Globus pallidus (tissue), 1 donor: Measurements from ENCODE around the gene PTPRN2.
A peak's percentile ranks its signal among the peaks of the same experiment; 100 is the strongest.
"Not testable (repeated sequence)": the region's sequence is repeated elsewhere in the genome, so short reads cannot be mapped to it uniquely, and the experiment has no call there.

Experiments
- DNase-seq: peaks from one replicate; pipeline ENCODE4 v3.0.0-alpha.2; 2015; ENCODE audit warnings: low spot score

The PTPRN2 gene

DNA sequence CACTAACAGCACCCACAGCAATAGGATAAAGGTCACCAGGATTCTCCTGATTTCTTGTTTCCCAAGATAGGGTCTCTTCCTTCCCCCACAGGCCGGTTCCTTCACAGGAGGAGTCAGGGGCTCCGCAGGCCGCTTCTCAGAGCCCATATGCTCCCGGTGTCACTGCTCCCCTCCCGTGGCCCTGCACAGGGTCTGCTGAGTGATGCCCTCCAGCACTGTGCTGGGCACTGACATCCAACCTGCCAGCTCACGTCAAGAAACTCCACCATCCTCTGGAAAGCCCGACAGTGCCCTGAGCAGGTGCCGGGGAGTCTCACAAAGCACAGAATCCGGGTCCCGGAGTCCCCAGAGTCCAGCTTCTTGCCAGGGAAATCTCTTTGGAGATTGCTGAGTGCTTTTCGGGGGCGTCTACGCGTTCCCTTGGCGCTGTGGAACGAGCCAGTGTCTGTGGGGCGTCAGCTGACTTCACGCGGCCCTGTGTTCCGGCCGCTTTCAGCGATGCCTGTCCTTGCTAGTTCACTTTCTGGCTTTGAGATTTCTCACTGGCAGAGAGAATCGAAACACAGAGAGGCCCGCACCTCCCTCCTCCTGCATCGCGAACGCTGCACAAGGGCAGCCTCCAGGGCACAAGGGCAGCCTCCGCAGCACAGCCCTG lies 683.3 kb downstream of the PTPRN2 start:
- DNase-seq: no peak

DNA sequence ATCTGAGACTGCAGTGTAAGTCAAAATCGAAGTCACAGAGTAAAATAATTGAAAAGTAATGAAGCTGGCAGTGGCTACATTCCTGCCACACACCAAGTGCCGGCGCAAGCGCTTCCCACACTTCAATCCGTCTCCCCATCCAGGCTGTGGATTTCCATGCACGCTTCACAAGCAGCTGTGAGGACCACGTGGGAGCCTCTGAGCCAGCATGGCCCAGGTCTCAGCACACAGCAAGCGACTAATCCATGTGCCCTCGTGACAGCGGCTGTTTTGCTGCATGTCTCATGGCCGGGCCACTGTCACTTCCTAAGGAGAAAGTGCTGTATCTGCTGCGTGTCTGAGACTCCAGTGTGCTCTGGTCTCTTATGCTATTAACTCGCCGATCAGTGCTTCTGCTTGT lies 683.9 kb downstream of the PTPRN2 start:
- DNase-seq: peak; percentile 8

DNA sequence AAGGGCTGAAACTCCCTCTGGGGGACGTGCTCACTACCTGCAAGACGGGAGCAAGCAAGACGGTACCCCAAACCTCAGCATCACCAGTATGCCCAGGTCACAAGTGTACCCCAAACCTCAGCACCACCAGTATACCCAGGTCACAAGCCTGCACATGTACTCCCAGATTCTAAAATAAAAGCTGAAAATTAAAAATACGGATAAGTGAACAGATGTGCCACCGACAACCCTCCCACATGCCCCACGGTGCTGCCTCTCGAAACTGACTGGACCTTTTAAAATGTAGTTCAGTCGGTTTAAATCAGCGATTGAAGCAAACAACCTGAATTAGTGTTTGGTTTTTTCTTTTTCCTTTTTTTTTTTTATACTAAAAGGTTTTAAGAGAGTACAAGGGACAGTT lies 684.3 kb downstream of the PTPRN2 start:
- no peak for DNase-seq

DNA sequence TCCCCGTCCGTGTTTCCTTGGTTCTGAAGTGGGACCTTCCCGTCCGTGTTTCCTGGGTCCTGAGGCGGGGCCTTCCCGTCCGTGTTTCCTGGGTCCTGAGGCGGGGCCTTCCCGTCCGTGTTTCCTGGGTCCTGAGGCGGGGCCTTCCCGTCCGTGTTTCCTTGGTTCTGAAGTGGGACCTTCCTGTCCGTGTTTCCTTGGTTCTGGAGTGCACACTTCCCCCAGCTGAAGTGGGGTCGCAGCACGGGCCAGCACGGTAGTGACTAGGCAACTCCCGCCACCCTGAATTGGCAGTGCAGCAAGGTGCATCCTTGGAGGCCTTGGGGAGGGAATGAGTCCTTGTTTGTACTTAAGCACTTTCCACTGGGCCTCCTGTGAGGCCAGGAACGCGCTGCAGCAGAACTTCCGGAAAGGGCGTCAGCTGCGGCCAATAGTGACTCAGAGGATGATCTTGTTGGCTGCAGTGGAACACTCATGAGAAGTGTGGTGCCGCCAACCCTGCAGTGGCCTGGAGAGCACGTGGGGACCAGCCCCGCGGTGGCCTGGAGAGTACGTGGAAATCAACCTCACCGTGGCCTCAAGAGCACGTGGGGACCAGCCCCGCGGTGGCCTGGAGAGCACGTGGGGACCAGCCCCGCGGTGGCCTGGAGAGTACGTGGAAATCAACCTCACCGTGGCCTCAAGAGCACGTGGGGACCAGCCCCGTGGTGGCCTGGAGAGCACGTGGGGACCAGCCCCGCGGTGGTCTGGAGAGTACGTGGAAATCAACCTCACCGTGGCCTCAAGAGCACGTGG lies 685.6 kb downstream of the PTPRN2 start:
- DNase-seq: not testable (repeated sequence)

DNA sequence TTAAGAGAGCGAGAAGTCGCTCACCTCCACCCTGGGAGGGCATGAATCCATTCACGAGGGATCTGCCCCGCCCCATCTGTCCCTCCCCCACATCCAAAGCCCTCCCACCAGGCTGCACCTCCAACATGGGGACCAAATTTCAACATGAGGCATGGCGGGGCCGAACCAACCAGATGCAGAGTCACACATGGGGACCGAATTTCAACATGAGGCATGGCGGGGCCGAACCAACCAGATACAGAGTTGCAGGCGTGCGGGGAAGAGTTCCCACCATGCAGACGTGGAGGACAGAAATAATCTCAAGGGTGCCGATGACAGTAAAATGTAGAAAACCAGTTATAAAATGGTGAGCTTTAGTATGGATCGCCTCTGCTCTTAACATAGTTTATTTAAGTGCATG lies 686.5 kb downstream of the PTPRN2 start:
- no peak for DNase-seq

DNA sequence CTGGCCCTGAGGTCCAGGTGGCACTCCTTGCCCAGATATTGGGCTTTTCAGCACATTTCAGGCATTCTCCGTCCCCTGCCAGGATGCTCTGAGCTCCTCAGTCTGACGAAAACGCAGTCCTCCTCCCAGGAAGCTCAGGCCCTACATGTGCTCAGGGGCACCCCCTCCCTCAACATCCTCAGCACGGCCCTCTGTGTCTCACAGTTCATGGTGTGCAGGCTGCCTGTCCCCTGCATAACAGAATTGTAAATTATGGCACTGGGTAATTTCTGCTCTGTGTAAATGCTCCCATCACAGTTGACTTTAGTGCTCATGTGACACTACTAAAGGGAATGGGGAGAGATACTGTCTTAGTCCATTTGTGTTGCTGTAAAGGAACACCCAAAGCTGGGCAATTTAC lies 687.1 kb downstream of the PTPRN2 start:
- DNase-seq: no peak

DNA sequence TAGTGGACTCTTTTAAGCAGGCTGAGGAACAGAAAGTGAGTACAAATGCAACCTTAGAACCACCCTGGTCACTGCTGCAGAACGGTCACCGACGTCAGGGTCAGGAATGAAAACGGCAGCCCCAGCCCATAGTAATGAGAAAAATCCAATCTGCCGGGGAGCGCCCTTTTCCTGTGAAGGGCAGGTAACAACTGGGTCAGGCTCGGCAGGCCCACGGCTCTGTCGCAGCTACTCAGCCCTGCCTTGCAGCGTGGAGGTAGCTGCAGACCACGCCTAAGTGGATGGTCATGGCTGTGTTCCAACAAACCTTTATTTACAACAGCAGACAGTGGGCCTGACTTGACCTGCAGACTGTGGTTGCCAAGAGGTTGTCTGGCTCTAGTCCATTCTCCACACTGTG lies 687.6 kb downstream of the PTPRN2 start:
- DNase-seq: no peak

DNA sequence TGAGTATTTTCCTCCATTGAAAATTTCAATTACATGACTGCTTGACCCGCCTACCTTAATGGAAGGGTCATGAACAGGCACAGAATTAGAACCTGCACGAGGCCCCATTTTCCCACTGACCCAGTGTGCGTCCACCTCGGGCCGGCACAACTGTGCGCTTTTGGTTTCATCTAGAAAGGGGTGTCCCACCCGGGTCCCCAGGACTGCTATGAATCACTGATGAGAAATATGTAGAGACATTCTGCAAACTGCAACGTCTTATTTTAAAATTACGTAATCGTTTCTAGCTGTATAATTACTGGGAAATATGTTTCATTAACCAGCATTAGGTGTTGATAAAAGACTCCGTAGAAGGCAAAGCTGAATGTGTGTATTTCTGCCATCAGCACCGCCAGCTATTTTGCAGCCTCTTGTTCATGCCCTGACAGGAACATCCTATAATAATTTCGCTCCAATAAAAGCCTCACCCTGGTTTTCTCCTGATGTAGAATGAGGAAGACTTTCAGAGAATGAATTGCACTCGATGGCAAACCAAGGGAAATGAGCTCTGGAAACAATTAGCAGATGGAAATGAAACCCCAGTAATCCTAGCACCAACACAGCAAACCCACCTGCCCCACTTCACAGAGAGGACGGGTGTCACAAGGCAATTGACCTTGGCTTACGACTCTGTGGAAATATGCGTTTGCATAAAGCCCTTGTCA lies 688.7 kb downstream of the PTPRN2 start:
- no peak for DNase-seq

DNA sequence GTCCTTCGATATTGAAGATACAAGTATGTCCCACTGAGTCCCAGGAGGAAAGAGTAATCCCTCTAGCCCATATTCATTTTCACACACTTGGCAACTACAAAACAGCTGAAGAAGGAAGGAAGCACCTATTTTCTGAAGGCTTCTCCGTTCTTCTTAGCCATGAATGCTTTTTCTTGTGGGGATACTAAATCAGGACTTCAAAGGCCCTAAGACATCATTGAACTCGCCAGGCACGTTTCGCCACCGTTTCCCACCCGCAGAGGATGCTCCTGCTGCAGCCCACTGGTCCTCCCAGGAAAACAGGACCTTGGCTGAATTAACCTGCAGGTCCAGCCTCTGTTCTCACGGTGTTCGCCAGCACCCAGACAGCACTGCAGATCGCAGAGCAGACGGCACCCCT lies 689.4 kb downstream of the PTPRN2 start:
- DNase-seq: no peak

DNA sequence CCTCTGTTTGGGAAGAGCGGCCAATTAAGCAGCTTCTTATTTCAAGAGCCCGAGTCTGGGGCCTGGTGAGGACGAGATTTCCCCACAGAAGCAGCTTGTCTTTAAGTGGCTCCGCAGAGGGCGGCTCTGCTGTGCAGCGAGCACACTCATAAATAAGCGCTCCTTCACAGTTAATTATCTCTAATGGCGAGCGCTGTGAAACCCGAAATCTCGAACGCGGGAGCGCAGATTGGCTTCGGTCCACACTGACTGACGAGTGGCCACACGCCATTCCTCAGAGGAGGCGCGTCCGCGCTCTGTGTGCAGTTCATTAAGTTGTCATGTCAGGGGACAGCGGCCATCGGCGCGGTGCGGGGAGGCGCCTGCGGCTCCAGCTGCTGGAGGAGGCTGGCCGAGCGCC lies 689.9 kb downstream of the PTPRN2 start:
- DNase-seq: no peak

DNA sequence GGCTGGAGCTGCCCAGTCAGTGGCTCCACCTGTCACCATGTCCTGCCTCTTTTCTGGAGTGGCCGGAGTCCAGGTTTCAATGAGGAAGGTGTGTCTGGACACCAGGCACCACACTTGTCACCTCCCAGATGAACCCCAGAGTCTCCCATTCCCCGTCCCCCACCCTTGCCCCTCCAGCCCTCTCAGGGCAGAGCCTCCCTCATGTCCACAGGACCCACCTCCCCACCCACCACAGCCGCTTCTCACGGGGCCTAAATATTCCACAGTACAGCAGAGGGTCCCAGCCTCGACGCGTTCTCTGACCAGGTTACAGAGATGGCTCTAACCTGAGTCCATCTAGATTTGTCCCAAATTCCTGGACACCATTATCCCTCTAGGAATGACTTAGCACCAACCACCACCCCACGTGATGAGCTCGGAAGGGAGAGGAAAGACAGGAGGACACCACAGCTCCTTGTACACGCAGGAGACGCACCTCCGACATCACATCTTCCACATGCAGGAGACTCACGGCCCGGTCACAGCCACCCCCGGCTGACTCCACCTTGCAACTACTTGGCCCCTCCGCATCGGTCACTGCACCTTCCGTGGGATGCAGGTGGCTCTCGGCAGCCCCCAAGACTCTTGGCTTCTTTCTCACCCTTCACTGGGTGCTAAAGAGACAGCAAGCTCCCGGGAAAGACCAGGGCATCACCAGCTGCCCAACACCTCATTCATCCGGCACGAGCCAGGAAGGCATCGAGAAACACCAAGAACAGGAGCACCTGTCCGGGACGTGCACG lies 690.7 kb downstream of the PTPRN2 start:
- DNase-seq: no peak

DNA sequence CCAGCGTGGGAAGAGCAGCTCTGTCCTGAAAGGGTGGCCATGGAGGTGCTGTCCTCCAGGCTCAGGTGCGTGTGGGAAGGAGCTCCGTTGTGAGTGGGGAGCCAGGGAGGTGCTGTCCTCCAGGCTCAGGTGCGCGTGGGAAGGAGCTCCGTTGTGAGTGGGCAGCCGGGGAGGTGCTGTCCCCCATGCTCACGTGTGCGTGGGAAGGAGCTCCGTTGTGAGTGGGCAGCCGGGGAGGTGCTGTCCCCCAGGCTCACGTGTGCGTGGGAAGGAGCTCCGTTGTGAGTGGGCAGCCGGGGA lies 691.3 kb downstream of the PTPRN2 start:
- not testable (repeated sequence) for DNase-seq

DNA sequence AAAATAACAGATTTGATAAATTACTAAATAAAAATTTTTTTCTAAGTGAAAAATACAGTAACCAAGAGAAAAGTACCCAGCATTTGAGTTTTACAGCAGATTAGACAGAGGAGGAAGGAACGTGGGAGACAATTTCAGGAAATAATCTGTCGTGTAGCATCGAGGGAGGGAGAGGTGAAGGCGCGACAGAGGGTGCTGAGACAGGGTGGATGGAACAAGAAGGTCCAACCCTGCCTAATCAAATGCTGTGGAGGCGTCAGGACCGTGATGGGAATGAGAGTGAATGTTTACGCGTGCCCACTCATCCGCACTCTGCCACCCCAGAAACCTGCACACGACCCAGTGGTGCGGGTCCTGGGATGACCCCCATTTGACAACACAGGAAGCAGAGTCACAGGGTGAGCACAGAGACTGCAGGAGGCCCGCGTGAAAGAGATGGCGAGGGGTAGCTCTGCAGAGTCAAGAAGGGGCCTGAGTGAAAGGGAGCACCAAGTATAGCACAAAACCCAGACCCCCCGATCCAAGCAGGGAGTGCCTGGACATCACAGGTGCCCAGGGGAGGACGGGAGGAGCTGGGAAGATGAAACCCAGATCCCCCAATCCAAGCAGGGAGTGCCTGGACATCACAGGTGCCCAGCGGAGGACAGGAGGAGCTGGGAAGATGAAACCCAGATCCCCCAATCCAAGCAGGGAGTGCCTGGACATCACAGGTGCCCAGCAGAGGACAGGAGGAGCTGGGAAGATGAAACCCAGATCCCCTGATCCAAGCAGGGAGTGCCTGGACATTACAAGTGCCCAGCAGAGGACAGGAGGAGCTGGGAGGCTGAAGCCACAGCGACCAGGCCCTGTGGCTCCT lies 691.9 kb downstream of the PTPRN2 start:
- DNase-seq: no peak

DNA sequence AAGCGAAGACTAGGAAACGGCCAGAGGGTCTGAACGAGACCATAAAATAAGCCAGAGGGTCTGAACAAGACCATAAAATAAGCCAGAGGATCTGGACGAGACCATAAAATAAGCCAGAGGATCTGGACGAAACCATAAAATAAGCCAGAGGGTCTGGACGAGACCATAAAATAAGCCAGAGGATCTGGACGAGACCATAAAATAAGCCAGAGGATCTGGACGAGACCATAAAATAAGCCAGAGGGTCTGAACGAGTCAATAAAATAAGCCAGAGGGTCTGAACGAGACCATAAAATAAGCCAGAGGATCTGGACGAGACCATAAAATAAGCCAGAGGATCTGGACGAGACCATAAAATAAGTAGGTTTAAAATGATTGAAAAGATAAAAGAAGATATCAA lies 692.5 kb downstream of the PTPRN2 start:
- DNase-seq: not testable (repeated sequence)

DNA sequence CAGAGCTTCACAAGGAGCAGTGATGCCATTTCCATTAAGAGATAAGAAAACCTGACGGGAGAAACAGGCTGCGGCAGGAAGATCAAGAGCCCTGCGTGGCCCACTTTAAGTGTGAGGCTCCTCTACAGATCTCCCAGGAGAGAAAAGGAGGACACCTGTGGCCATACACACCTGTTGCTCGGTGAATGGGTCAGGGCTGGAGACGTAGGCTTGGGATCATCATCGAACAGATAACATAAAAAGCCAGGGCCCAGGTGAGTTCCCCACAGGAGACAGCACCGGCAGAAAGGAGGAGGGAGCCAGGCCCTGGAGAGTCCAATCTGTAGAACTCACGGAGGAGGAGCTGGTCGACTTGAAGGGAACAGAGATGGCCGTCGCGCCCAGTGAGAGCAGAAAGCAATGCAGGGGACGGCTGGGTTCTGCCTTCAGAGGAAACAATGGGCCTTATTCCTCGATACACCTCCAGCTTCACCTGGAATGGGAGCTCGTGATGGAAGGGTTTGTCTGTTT lies 694.0 kb downstream of the PTPRN2 start:
- DNase-seq: no peak

DNA sequence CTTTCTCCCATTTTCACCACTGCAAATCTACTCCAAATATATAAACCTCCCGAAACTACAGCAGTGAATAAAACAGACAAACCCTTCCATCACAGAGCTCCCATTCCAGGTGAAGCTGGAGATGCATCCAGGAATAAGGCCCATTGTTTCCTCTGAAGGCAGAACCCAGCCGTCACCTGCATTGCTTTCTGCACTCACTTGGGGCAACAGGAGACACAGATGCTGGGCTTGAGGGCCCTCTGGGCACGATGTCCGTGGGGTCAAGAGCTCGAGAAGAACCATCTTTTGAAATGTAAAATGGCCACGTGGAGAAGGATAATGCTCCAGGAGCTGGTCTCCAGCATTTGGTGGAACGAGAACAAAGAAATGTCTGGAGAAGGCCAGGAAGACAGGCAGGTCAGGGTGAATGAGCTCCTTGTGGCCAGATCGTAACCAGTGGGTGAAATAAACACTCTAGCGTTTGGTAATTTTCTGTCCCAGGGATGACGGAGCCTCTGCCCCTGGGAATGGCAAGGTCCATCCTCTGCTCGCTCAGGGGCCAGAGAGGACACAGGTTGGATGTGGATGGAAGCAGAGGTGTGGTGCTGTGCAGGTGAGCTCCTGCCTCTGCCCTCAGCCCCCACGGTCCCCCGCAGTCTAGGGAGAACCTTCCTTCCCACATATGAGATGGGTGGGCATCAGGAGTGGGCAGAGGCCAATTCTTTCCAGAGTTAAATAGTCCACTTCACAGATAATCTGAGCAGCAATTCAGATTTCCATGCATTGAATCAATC lies 694.7 kb downstream of the PTPRN2 start:
- DNase-seq: no peak

DNA sequence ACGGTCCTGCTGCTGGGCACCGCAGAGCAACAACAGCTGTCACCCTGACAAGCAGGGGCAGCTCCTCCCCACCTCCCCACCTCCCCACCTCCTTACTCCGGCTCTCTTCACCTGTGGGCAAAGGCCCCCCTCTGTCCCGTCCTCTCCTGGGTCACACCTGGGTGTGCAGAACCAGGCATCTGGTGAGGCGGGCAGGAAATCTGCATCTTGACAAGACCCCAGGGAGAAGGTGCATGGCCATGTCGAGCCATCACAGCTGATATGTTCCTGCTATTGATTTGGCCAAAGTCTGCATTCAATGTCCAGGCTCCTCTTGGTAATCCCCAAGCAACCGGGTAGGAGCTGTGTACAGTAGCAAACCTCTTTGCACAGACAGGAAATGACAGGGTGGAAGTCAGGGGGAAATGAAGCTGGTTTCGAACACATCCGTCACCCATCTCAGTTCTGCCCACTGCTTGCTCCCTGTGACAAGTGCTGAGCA lies 696.7 kb downstream of the PTPRN2 start:
- no peak for DNase-seq

DNA sequence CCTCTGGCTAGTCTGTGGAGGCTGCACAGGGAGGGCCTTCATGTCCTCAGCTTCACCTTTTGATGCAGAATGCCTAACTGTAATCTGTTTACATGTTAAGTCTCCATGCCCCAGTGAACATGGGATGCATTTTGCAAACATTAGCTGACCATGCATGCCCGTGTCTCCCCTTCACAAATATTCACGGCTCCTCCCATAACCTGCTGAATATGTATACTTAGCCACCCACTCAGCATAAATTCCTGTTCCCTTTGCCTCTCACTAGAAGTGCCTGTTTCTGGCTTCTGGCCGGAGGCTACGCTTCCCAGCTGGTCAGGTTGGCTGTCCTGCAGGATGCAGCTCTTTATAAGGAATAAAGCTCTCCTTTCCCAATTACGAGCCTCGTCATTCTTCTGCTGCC lies 698.1 kb downstream of the PTPRN2 start:
- DNase-seq: no peak

DNA sequence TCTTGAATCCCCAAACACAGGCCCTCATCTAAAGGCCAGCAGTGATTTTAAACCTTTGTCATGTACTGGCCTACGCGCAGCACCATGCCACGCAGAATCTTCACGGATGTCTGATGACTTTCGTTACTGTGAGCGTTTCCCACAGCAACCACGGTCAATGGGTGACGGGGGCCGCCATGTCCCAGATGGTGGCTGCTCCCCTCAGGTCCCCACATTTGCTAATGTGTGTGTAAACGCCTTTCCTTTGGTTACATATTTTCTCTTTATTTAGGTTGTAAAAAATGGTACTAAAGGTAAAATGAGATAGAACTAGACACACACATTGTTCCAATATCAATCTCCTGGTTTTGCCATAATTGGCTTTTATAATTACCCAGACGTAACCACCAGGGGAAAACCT lies 699.0 kb downstream of the PTPRN2 start:
- no peak for DNase-seq

DNA sequence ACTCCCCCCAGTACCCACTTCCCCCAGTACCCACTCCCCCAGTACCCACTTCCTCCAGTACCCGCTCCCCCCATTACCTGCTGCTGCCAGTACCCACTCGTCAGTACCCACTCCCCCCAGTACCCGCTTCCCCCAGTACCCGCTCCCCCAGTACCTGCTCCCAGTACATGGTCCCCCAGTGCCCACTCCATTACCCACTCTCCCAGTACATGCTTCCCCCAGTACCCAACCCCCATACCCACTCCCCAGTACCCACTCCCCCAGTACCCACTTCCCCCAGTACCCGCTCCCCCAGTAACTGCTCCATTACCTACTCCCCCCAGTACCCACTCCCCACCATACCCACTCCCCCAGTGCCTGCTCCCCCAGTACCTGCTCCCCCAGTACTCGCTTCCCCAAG lies 700.2 kb downstream of the PTPRN2 start:
- DNase-seq: no peak
